GM23338 (cell line): Measurements from ENCODE around the gene ZBTB3. TPM values are rescaled to one million over a fixed set of nuclear protein-coding genes. Genes with fewer than 3 reads are reported as not detected.

Experiments used
- ATAC-seq: fragments of 200-7000 bp; cut with Tn5 transposase; 3 replicates; pipeline ENCODE4 v1.9.1; 2020
- DNase-seq: peaks from one replicate; pipeline ENCODE4 v3.0.0-alpha.2; 2015; ENCODE audit warnings: low spot score
- H2AFZ ChIP-seq: fragments of 200-600 bp; sonication (generic); 2 replicates; pipeline ENCODE4 v1.8.0; 2016; ENCODE audit warnings: antibody characterized with exemption, mild to moderate bottlenecking, moderate library complexity
- H3F3A ChIP-seq: fragments of 200-600 bp; sonication (generic); replicated peaks from 2 replicates; pipeline ENCODE4 v1.8.0; 2017; ENCODE audit warnings: antibody characterized with exemption, mixed run types, low read depth
- H3K27ac ChIP-seq: fragments of 200-600 bp; sonication (generic); 2 replicates; pipeline ENCODE4 v1.6.1; 2016; ENCODE audit warnings: low read depth
- H3K27me3 ChIP-seq: fragments of 200-600 bp; sonication (generic); 2 replicates; pipeline ENCODE4 v1.8.0; 2016; ENCODE audit warnings: mild to moderate bottlenecking, mixed run types, moderate library complexity; ENCODE audit not compliant: insufficient read depth
- H3K36me3 ChIP-seq: fragments of 200-600 bp; sonication (generic); 2 replicates; pipeline ENCODE4 v1.8.0; 2016; ENCODE audit warnings: mild to moderate bottlenecking; ENCODE audit not compliant: insufficient read depth
- H3K4me1 ChIP-seq: fragments of 200-600 bp; sonication (generic); 2 replicates; pipeline ENCODE4 v1.8.0; 2016; ENCODE audit warnings: mild to moderate bottlenecking, moderate library complexity; ENCODE audit not compliant: insufficient read depth
- H3K4me2 ChIP-seq: fragments of 200-600 bp; sonication (generic); 2 replicates; pipeline ENCODE4 v1.7.1; 2017; ENCODE audit warnings: mixed run types
- H3K4me3 ChIP-seq: fragments of 200-600 bp; sonication (generic); 2 replicates; pipeline ENCODE4 v1.6.1; 2016; ENCODE audit warnings: mixed run types
- H3K79me2 ChIP-seq: fragments of 200-600 bp; sonication (generic); replicated peaks from 2 replicates; pipeline ENCODE4 v1.8.0; 2017; ENCODE audit warnings: mild to moderate bottlenecking; ENCODE audit not compliant: insufficient read depth
- H3K9me2 ChIP-seq: fragments of 200-600 bp; sonication (generic); 2 replicates; pipeline ENCODE4 v1.8.0; 2017; ENCODE audit not compliant: insufficient read depth
- H4K20me1 ChIP-seq: fragments of 200-600 bp; sonication (generic); replicated peaks from 2 replicates; pipeline ENCODE4 v1.8.0; 2017; ENCODE audit warnings: mild to moderate bottlenecking; ENCODE audit not compliant: insufficient read depth
- H3K27ac Mint-ChIP-seq: 2 replicates; pipeline ENCODE4 v1.8.0; 2020; ENCODE audit warnings: inconsistent platforms, mild to moderate bottlenecking, moderate library complexity, mixed read lengths
- H3K27me3 Mint-ChIP-seq: 3 replicates; pipeline ENCODE4 v1.8.0; 2022; ENCODE audit warnings: low read depth, mild to moderate bottlenecking, moderate library complexity, mixed read lengths, inconsistent platforms; ENCODE audit not compliant: insufficient read depth, poor library complexity
- H3K36me3 Mint-ChIP-seq: 3 replicates; pipeline ENCODE4 v1.8.0; 2021; ENCODE audit warnings: low read depth, mild to moderate bottlenecking, inconsistent platforms, moderate library complexity, mixed read lengths
- H3K4me1 Mint-ChIP-seq: 3 replicates; pipeline ENCODE4 v1.8.0; 2020; ENCODE audit warnings: mild to moderate bottlenecking, inconsistent platforms, mixed read lengths
- H3K4me3 Mint-ChIP-seq: 3 replicates; pipeline ENCODE4 v1.8.0; 2021; ENCODE audit warnings: moderate library complexity, mild to moderate bottlenecking, inconsistent platforms, mixed read lengths
- H3K9me3 Mint-ChIP-seq: 3 replicates; pipeline ENCODE4 v1.8.0; 2020; ENCODE audit warnings: moderate library complexity, mild to moderate bottlenecking, inconsistent platforms, mixed read lengths
- CREB1 ChIP-seq: fragments of 250-450 bp; sonication (Bioruptor Pico); IDR thresholded peaks from 2 replicates; pipeline ENCODE4 v1.5.0; 2020; ENCODE audit warnings: low read depth, mild to moderate bottlenecking, moderate library complexity
- ETS1 ChIP-seq: IDR thresholded peaks from 2 replicates; pipeline ENCODE4 v1.6.1; 2016; ENCODE audit warnings: antibody characterized with exemption
- EZH2 ChIP-seq: fragments of 200-600 bp; sonication (generic); IDR thresholded peaks from one replicate; pipeline ENCODE4 v1.8.0; 2017; ENCODE audit warnings: antibody characterized with exemption, mild to moderate bottlenecking, low read depth; ENCODE audit not compliant: unreplicated experiment
- EZH2phosphoT487 ChIP-seq: fragments of 200-600 bp; sonication (generic); IDR thresholded peaks from one replicate; pipeline ENCODE4 v1.8.1; 2018; ENCODE audit warnings: antibody characterized with exemption; ENCODE audit not compliant: unreplicated experiment
- NANOG ChIP-seq: IDR thresholded peaks from 2 replicates; pipeline ENCODE4 v1.6.1; 2016; ENCODE audit warnings: antibody characterized with exemption, borderline replicate concordance
- POLR2AphosphoS5 ChIP-seq: IDR thresholded peaks from 2 replicates; pipeline ENCODE4 v1.6.1; 2016; ENCODE audit warnings: antibody characterized with exemption, low read depth
- ZNF114 ChIP-seq: fragments of 250-450 bp; sonication (Bioruptor Pico); IDR thresholded peaks from 2 replicates; pipeline ENCODE4 v1.5.0; 2020; ENCODE audit warnings: mild to moderate bottlenecking, moderate library complexity
- ZNF462 ChIP-seq: fragments of 250-450 bp; sonication (Bioruptor Pico); IDR thresholded peaks from 2 replicates; pipeline ENCODE4 v1.5.0; 2020; ENCODE audit warnings: mild to moderate bottlenecking, moderate library complexity
- polyA plus RNA-seq: library from polyadenylated mRNA; unstranded; fragments of >200 nt; fragmentation: Nextera tagmentation; extraction: Ambion mirVana; gene quantifications from 2 replicates; pipeline ENCODE4 v1.2.1, GENCODE V29; 2016
- total RNA-seq: library from RNA; depleted of rRNA; stranded (reverse); fragments of >200 nt; shearing (Covaris generic); gene quantifications from 2 replicates; pipeline ENCODE4 v1.2.3, GENCODE V29; 2014

The ZBTB3 gene
- total and polyA plus RNA-seq, 2 experiments from 2014 or later: 47.8 to 82.6 TPM

GRCh38 chr11:62755086-62755615 is 1.2 kb upstream of the ZBTB3 start:
- Mint-ChIP-seq H3K9me3 (peaks cover 2% of the 10 kb centered on the region; the same call in 1 of the 3 replicates), H3K27ac (peak overlapping the region; percentile 31; the same call in 1 of the 2 replicates), H3K4me3 (peak overlapping the region; percentile 98), H3K36me3 (peaks cover 57% of the 10 kb centered on the region), H3K27me3 (peaks cover 15% of the 10 kb centered on the region), H3K4me1 (peaks cover 26% of the 10 kb centered on the region)
- peaks cover 29% of the 10 kb centered on the region for H4K20me1 ChIP-seq
- H3K4me2 ChIP-seq: peak overlapping the region; percentile 49
- no peak for TF ChIP-seq ZNF114 (CRISPR knock-in tag)
- ATAC-seq: no peak
- peaks cover 33% of the 10 kb centered on the region for H3K36me3 ChIP-seq
- no peak for DNase-seq
- H3K4me1 ChIP-seq: peaks cover 36% of the 10 kb centered on the region
- H3K27me3 ChIP-seq: no peaks in the 10 kb centered on the region
- peak overlapping the region; percentile 40 for H3K4me3 ChIP-seq
- no peaks in the 10 kb centered on the region for H3K9me2 ChIP-seq
- H3K79me2 ChIP-seq: peaks cover 63% of the 10 kb centered on the region
- H3F3A ChIP-seq: peaks cover 39% of the 10 kb centered on the region
- H2AFZ ChIP-seq: no peak overlapping the region
- peak overlapping the region; percentile 33 for H3K27ac ChIP-seq

GRCh38 chr11:62752994-62753735 is 795 bp downstream of the ZBTB3 start:
- H3K79me2 ChIP-seq: peaks cover 78% of the 10 kb centered on the region

GRCh38 chr11:62752177-62752785 is 1.7 kb downstream of the ZBTB3 start:
- no peak overlapping the region for H3K27ac ChIP-seq
- peaks cover 25% of the 10 kb centered on the region; the same call in 1 of the 2 replicates for H3K4me1 ChIP-seq
- H3K4me3 Mint-ChIP-seq: no peak overlapping the region
- TF ChIP-seq EZH2 (no peak), NANOG (no peak), ETS1 (no peak), EZH2phosphoT487 (no peak), POLR2AphosphoS5 (no peak), ZNF462 (CRISPR knock-in tag) (no peak)

More at GRCh38 chr11:62752994-62753735, 795 bp downstream of the ZBTB3 start:
- TF ChIP-seq CREB1 (CRISPR knock-in tag): no peak
- Histone ChIP-seq H3K36me3 (peaks cover 41% of the 10 kb centered on the region), H3K4me2 (peak overlapping the region; percentile 71), H2AFZ (no peak overlapping the region), H3K4me3 (peak overlapping the region; percentile 69), H4K20me1 (peaks cover 43% of the 10 kb centered on the region), H3K4me1 (peaks cover 25% of the 10 kb centered on the region; the same call in 1 of the 2 replicates), H3F3A (peaks cover 41% of the 10 kb centered on the region), H3K27ac (peak overlapping the region; percentile 86; the same call in 1 of the 2 replicates), H3K27me3 (no peaks in the 10 kb centered on the region), H3K9me2 (no peaks in the 10 kb centered on the region)
- peaks cover 2% of the 10 kb centered on the region; the same call in 1 of the 3 replicates for H3K9me3 Mint-ChIP-seq
- peaks cover 72% of the 10 kb centered on the region for H3K36me3 Mint-ChIP-seq
- peaks cover 20% of the 10 kb centered on the region for H3K27me3 Mint-ChIP-seq
- peak overlapping the region; percentile 97 for H3K27ac Mint-ChIP-seq
- ATAC-seq: no peak
- peaks cover 22% of the 10 kb centered on the region for H3K4me1 Mint-ChIP-seq
- DNase-seq: no peak
- H3K4me3 Mint-ChIP-seq: peak overlapping the region; percentile 98

More at GRCh38 chr11:62752177-62752785, 1.7 kb downstream of the ZBTB3 start:
- Histone ChIP-seq H3K9me2 (no peaks in the 10 kb centered on the region), H2AFZ (no peak overlapping the region), H3K27me3 (no peaks in the 10 kb centered on the region), H3K4me3 (no peak overlapping the region), H4K20me1 (peaks cover 43% of the 10 kb centered on the region), H3K79me2 (peaks cover 76% of the 10 kb centered on the region), H3F3A (peaks cover 44% of the 10 kb centered on the region), H3K4me2 (no peak overlapping the region), H3K36me3 (peaks cover 41% of the 10 kb centered on the region)
- Mint-ChIP-seq H3K4me1 (peaks cover 19% of the 10 kb centered on the region), H3K36me3 (peaks cover 74% of the 10 kb centered on the region), H3K27ac (no peak overlapping the region), H3K27me3 (peaks cover 19% of the 10 kb centered on the region), H3K9me3 (peaks cover under 1% of the 10 kb centered on the region; the same call in 1 of the 3 replicates)
- DNase-seq (no peak), ATAC-seq (no peak)
